HCT116 (cell line): ENCODE results near the gene CFL1. TPM values are rescaled to one million over a fixed set of nuclear protein-coding genes. Genes with fewer than 3 reads are reported as not detected.

Experiments
- ATAC-seq: fragments of 200-7000 bp; cut with Tn5 transposase; 2 replicates; pipeline ENCODE4 v1.9.1; 2020; ENCODE audit warnings: mild to moderate bottlenecking, moderate library complexity
- BruUV-seq: library from RNA; stranded (reverse); fragments of 400-500 nt; replicated peaks from 2 replicates; lab custom pipeline; 2021; lab: Mats Ljungman, UMichigan
- CTCF ChIA-PET: fragments of 300-600 bp; sonication (Branson Sonifier 250); formaldehyde crosslinking; loops from one replicate; lab custom pipeline; 2021; ENCODE audit warnings: antibody characterized with exemption; lab: Charles Lee
- POLR2A ChIA-PET: fragments of 300-600, 350-600 bp; sonication (Branson Sonifier 250); formaldehyde crosslinking; loops from one replicate; lab custom pipeline; 2021; ENCODE audit warnings: antibody characterized with exemption; lab: Charles Lee
- RAD21 ChIA-PET, 2 experiments: fragments of 300-600 bp; sonication (Branson Sonifier 250); formaldehyde crosslinking; loops; one replicate each; lab custom pipeline; 2023; ENCODE audit warnings: low total read pairs in 2 of 2; ENCODE audit not compliant: uncharacterized antibody in 2 of 2, unreplicated experiment in 2 of 2, low non-redundant PET in 1 of 2; lab: Charles Lee
- DNase-seq: peaks from one replicate; pipeline ENCODE4 v3.0.0-alpha.2; 2010; ENCODE audit warnings: low read depth, low spot score
- H2AFZ ChIP-seq: fragments of 200-600 bp; shearing (Covaris generic), sonication (generic); 2 replicates; pipeline ENCODE4 v1.6.1; 2017; ENCODE audit warnings: low read depth, mixed run types, mixed read lengths, antibody characterized with exemption, low read length; ENCODE audit not compliant: poor library complexity, severe bottlenecking
- H3K27ac ChIP-seq: 2 replicates; pipeline ENCODE4 v1.5.1; 2012; ENCODE audit warnings: low read depth, low read length
- H3K27me3 ChIP-seq: fragments of 200-600 bp; sonication (generic); 2 replicates; pipeline ENCODE4 v1.6.1; 2016; ENCODE audit warnings: mixed run types, low read length, mixed read lengths; ENCODE audit not compliant: insufficient read depth
- H3K36me3 ChIP-seq, 2 experiments: fragments of 200-500 bp in 1 of 2; fragments of 200-600 bp in 1 of 2; sonication (Bioruptor generic) in 1 of 2; sonication (generic) in 1 of 2; 2 replicates each; pipeline versions ENCODE4 v1.5.1 to v1.6.1; 2014 to 2016; ENCODE audit warnings: low read length in 2 of 2, inconsistent platforms in 1 of 2, mixed read lengths in 1 of 2, mixed run types in 1 of 2; ENCODE audit not compliant: insufficient read depth in 2 of 2, control insufficient read depth in 1 of 2
- H3K4me1 ChIP-seq, 2 experiments: fragments of 200-600 bp in 1 of 2; sonication (generic) in 1 of 2; 2 replicates each; pipeline versions ENCODE4 v1.5.1 to v1.6.1; 2012 to 2017; ENCODE audit warnings: low read length in 2 of 2, inconsistent platforms in 1 of 2, mild to moderate bottlenecking in 1 of 2, mixed read lengths in 1 of 2, mixed run types in 1 of 2, moderate library complexity in 1 of 2; ENCODE audit not compliant: insufficient read depth in 2 of 2, control insufficient read depth in 1 of 2
- H3K4me2 ChIP-seq: fragments of 200-600 bp; sonication (generic); 2 replicates; pipeline ENCODE4 v1.6.1; 2017; ENCODE audit warnings: mixed run types, low read length, mixed read lengths
- H3K4me3 ChIP-seq, 2 experiments: fragments of 200-600 bp in 1 of 2; sonication (generic) in 1 of 2; replicated peaks in 1 of 2; 2 replicates each; pipeline ENCODE4 v1.5.1; 2011 to 2016; ENCODE audit warnings: low read length in 2 of 2, control low read depth in 1 of 2, low read depth in 1 of 2, mild to moderate bottlenecking in 1 of 2, mixed read lengths in 1 of 2, mixed run types in 1 of 2
- H3K79me2 ChIP-seq: fragments of 200-600 bp; sonication (generic); 2 replicates; pipeline ENCODE4 v1.6.1; 2017; ENCODE audit warnings: mild to moderate bottlenecking, mixed run types, low read length, moderate library complexity, mixed read lengths; ENCODE audit not compliant: insufficient read depth
- H3K9ac ChIP-seq: fragments of 200-600 bp; sonication (generic); 2 replicates; pipeline ENCODE4 v1.6.1; 2016; ENCODE audit warnings: low read length, mixed read lengths
- H3K9me2 ChIP-seq: fragments of 200-600 bp; sonication (generic), shearing (Covaris generic); 2 replicates; pipeline ENCODE4 v1.6.1; 2017; ENCODE audit warnings: mixed run types, mild to moderate bottlenecking, moderate library complexity; ENCODE audit not compliant: insufficient read depth
- H3K9me3 ChIP-seq, 2 experiments: fragments of 200-500 bp in 1 of 2; fragments of 200-600 bp in 1 of 2; sonication (Bioruptor generic) in 1 of 2; sonication (generic) in 1 of 2; 2 replicates each; pipeline ENCODE4 v1.6.1; 2014 to 2017; ENCODE audit warnings: low read length in 2 of 2, mixed read lengths in 2 of 2, inconsistent platforms in 1 of 2, low read depth in 1 of 2, mild to moderate bottlenecking in 1 of 2, mixed run types in 1 of 2, moderate library complexity in 1 of 2; ENCODE audit not compliant: control insufficient read depth in 1 of 2, insufficient read depth in 1 of 2
- H4K20me1 ChIP-seq: fragments of 200-600 bp; sonication (generic), shearing (Covaris generic); 2 replicates; pipeline ENCODE4 v1.6.1; 2017; ENCODE audit warnings: mixed run types, mild to moderate bottlenecking, moderate library complexity; ENCODE audit not compliant: insufficient read depth
- EGR1 ChIP-seq: IDR thresholded peaks from 2 replicates; pipeline ENCODE4 v1.6.1; 2012; ENCODE audit warnings: low read depth
- POLR2AphosphoS5 ChIP-seq: IDR thresholded peaks from 2 replicates; pipeline ENCODE4 v1.6.1; 2011; ENCODE audit warnings: mild to moderate bottlenecking, low read depth, low read length, moderate library complexity
- SIN3A ChIP-seq: IDR thresholded peaks from 2 replicates; pipeline ENCODE4 v1.6.1; 2012; ENCODE audit warnings: low read depth
- SP1 ChIP-seq: IDR thresholded peaks from 2 replicates; pipeline ENCODE4 v1.6.1; 2012; ENCODE audit warnings: low read depth
- ZNF274 ChIP-seq: fragments of 200-500 bp; sonication (Bioruptor generic); IDR thresholded peaks from 2 replicates; pipeline ENCODE4 v1.6.1; 2014; ENCODE audit warnings: mild to moderate bottlenecking, low read depth, low read length, inconsistent platforms
- intact Hi-C: fragments of 100-400 bp; cut with micrococcal nuclease; formaldehyde crosslinking; loops from 2 replicates; pipeline ENCODE4 v1.10.0; 2022
- total RNA-seq: library from RNA; stranded (reverse); gene quantifications from one replicate; pipeline ENCODE4 v1.2.1, GENCODE V29; 2021; ENCODE audit not compliant: unreplicated experiment
- TF ChIP-seq, protein P1 (sequence below): IDR thresholded peaks from 2 replicates; pipeline ENCODE4 v1.6.1; 2012; ENCODE audit warnings: low read depth
- TF ChIP-seq, protein P2 (sequence below): IDR thresholded peaks from 2 replicates; pipeline ENCODE4 v1.6.1; 2012

CFL1 gene
- total RNA-seq, 1 experiment from 2014 or later, result 1,270 TPM

DNA sequence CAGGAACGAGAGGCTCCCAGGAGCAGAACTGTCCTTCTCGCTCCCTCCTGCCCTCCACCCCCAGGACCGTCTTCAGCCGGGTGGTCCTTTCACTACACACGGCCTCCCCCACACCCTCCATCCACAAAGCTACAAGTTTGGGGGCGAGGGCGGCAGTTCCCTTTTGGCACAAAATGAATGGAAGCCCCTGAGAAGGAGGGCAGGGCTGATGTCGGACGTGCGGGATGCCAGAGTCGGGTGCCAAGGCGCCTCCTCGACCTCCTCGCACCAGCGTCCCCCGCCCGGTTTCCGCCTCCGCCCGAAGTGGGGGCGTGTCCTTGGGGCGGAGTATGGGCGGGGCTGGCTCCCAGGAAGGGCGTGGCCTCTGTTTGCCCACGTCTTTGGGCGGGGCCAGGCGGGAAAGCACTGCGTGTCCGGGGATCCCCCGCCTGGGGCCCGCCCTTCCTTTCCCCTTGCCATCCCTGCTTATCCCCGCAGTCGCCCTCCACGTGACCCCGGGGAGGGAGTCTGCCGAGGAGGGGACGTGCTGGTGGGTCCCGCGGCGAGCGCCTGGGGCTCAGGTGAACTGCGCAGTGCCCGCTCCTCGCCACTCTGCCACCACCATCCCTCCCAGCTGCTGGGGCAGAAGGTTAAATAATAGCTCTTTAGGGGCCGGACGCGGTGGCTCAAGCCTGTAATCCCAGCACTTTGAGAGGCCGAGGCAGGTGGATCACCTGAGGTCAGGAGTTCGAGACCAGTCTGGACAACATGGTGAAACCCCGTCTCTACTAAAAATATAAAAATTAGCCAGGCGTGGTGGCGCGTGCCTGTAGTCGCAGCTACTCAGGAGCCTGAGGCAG, 15.6 kb upstream of the CFL1 start:
- ChIA-PET RAD21 (interaction anchor here in 1 of 2 experiments (0.5 kb wide), 1 partner anchor 104 kb away, joined by 3 read pairs; no protein-coding TSS in a partner anchor), POLR2A (interaction anchor here (1.0 to 1.7 kb wide), 4 partner anchors 11 to 18 kb away, joined by 3 to 6 read pairs (median 5); partner anchors contain the start of genes CCDC85B, CFL1 and FIBP), CTCF (interaction anchor here (0.8 to 1.8 kb wide), 4 partner anchors 11 to 172 kb away, joined by 3 to 21 read pairs (median 10); partner anchors contain the start of genes FIBP and MUS81)
- Histone ChIP-seq H3K79me2 (no peaks in the 10 kb centered on the region), H3K4me3 (peak overlapping the region; percentile 52 to 55), H4K20me1 (no peaks in the 10 kb centered on the region), H2AFZ (no peak overlapping the region), H3K27ac (peak overlapping the region; percentile 55), H3K9me2 (no peaks in the 10 kb centered on the region), H3K27me3 (no peaks in the 10 kb centered on the region), H3K4me1 (peaks cover 10 to 13% of the 10 kb centered on the region in 2 experiments; a peak in 3 of 4 replicates), H3K9me3 (no peaks in the 10 kb centered on the region), H3K9ac (peak overlapping the region; percentile 58), H3K36me3 (no peaks in the 10 kb centered on the region), H3K4me2 (peak overlapping the region; percentile 81)
- ATAC-seq (peak; percentile 90), DNase-seq (peak; percentile 83)
- intact Hi-C loops, result loop anchor here (5.0 kb wide), 1 partner anchor 161 kb away; the partner anchor contains the start of gene KAT5
- BruUV-seq, result TSS peak; percentile 64
- peak; percentile 75 for TF ChIP-seq SP1
- TF ChIP-seq ZNF274, result no peak
- peak; percentile 79 for TF ChIP-seq POLR2AphosphoS5
- TF ChIP-seq SIN3A, result peak; percentile 48; the same call in 1 of the 2 replicates
- TF ChIP-seq, protein P1, sequence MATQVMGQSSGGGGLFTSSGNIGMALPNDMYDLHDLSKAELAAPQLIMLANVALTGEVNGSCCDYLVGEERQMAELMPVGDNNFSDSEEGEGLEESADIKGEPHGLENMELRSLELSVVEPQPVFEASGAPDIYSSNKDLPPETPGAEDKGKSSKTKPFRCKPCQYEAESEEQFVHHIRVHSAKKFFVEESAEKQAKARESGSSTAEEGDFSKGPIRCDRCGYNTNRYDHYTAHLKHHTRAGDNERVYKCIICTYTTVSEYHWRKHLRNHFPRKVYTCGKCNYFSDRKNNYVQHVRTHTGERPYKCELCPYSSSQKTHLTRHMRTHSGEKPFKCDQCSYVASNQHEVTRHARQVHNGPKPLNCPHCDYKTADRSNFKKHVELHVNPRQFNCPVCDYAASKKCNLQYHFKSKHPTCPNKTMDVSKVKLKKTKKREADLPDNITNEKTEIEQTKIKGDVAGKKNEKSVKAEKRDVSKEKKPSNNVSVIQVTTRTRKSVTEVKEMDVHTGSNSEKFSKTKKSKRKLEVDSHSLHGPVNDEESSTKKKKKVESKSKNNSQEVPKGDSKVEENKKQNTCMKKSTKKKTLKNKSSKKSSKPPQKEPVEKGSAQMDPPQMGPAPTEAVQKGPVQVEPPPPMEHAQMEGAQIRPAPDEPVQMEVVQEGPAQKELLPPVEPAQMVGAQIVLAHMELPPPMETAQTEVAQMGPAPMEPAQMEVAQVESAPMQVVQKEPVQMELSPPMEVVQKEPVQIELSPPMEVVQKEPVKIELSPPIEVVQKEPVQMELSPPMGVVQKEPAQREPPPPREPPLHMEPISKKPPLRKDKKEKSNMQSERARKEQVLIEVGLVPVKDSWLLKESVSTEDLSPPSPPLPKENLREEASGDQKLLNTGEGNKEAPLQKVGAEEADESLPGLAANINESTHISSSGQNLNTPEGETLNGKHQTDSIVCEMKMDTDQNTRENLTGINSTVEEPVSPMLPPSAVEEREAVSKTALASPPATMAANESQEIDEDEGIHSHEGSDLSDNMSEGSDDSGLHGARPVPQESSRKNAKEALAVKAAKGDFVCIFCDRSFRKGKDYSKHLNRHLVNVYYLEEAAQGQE, result no peak
- TF ChIP-seq, protein P2, sequence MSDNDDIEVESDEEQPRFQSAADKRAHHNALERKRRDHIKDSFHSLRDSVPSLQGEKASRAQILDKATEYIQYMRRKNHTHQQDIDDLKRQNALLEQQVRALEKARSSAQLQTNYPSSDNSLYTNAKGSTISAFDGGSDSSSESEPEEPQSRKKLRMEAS, result peak; percentile 88
- peak; percentile 84 for TF ChIP-seq EGR1
